Dermis blood vessel endothelial cell (primary cell): ENCODE data around the gene WHAMM. TPM values are rescaled to one million over a fixed set of nuclear protein-coding genes. Genes with fewer than 3 reads are reported as not detected.
"Not testable (repeated sequence)": the region's sequence is repeated elsewhere in the genome, so short reads cannot be mapped to it uniquely, and the experiment has no call there.

Experiments
- DNase-seq: peaks from one replicate; pipeline ENCODE4 v3.0.0; 2010
- total RNA-seq: library from RNA; depleted of rRNA; stranded (reverse); fragments of >200 nt; gene quantifications from 2 replicates; pipeline ENCODE4 v1.2.3, GENCODE V29; 2014

Gene WHAMM, protein sequence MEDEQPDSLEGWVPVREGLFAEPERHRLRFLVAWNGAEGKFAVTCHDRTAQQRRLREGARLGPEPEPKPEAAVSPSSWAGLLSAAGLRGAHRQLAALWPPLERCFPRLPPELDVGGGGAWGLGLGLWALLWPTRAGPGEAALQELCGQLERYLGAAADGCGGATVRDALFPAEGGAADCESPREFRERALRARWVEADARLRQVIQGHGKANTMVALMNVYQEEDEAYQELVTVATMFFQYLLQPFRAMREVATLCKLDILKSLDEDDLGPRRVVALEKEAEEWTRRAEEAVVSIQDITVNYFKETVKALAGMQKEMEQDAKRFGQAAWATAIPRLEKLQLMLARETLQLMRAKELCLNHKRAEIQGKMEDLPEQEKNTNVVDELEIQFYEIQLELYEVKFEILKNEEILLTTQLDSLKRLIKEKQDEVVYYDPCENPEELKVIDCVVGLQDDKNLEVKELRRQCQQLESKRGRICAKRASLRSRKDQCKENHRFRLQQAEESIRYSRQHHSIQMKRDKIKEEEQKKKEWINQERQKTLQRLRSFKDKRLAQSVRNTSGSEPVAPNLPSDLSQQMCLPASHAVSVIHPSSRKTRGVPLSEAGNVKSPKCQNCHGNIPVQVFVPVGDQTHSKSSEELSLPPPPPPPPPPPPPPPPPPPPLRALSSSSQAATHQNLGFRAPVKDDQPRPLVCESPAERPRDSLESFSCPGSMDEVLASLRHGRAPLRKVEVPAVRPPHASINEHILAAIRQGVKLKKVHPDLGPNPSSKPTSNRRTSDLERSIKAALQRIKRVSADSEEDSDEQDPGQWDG
- total RNA-seq = 8.0 TPM in 2 replicates

DNA sequence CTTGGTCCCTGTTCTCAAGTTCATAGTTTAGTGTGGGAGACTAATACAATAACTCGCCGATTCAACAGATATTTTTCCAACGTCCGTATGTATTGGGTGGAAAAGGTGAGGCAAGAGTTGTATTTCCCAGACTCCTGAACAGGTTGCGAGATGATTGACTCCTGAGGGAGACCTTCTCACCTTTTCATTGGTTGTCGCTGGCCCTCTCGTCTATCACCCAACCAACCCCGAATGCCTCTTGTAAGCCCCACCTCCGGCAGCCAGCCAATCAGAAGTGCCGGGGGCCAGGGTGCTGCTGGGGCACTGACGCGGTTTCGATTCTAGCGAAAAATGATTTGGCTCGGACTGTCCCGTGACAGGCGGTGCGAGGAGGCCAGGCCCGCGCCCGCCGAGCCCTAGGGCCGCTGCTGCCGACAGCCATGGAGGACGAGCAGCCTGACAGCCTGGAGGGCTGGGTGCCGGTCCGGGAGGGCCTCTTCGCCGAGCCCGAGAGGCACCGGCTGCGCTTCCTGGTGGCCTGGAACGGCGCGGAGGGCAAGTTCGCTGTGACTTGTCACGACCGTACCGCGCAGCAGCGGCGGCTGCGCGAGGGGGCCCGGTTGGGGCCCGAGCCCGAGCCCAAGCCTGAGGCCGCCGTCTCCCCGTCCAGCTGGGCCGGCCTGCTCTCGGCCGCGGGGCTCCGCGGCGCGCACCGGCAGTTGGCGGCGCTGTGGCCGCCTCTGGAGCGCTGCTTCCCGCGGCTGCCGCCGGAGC is at the start of gene WHAMM:
Gene WHAMM (plus strand): TSS at position 321 of the 753 bp plus-strand sequence. CDS start 99 bp downstream, at position 420.
- peak; percentile 99 for DNase-seq

DNA sequence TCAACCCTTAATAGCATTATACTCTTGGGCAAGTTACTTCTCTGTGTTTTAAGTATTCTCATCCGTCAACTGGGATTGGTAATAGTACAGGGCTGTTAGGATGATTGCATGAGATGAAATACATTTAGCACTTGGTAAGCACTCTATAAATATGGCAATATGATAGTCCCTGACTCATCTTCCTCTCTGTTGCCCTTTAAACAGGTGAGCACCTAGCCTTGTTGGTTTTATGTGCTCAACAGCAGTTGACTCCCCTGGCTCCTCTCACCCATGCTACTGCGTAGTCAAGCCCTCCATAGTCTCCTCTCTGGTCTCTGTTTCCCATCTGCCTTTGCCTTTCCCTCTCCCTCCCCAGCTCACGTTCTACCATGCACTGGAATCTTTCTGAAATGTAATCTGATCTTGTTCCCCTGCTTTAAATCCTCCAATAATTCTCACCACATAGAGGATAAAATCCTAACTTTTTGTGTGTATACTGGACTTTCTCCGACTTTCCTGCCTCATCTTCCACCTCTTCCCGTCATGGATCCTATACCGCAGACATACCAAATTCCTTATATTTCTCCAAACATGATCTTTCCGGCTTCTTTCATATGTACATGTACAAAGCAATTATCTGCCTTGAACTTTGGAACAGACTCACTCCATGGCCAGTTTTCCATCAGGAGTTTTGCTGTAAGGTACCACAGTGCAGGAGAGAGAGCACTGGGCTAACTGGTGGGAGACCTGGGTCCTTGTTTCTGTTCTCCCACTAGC is 45.9 kb upstream of the WHAMM start:
- DNase-seq = no peak

DNA sequence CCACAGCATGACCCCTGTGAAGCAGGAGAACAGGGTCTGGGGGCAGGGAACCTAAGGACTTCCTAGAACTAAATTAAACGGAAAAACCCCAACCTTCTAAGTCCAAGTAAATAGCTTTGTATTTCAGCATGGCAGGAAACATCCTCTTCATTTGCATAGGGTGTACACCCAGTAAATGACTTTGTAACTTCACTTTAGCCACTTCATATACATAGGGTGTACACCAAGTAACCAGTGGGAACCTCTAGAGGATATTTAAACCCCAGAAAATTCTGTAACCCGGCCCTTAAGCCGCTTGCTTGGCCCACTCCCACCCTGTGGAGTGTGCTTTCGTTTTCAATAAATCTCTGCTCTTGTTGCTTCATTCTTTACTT is 45.3 kb upstream of the WHAMM start:
- no peak for DNase-seq

DNA sequence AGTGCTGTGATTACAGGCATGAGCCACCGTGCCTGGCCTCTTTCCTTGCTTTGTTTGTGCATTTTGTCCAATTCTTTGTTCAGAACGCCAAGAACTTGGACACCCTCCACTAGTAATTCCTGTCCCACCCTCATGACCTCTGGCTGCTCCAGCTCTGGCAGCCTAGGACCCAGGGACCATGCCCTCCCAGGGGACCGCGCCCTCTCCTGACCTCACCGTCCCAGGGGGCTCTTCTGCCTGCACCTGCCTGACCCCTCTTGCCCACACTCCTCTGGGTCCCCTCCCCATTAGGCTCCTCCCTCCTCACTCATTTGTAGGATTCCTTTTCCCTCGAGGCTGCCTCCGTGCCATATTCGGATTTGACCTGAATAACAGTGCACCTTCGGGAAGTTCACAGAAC is 44.7 kb upstream of the WHAMM start:
- no peak for DNase-seq

DNA sequence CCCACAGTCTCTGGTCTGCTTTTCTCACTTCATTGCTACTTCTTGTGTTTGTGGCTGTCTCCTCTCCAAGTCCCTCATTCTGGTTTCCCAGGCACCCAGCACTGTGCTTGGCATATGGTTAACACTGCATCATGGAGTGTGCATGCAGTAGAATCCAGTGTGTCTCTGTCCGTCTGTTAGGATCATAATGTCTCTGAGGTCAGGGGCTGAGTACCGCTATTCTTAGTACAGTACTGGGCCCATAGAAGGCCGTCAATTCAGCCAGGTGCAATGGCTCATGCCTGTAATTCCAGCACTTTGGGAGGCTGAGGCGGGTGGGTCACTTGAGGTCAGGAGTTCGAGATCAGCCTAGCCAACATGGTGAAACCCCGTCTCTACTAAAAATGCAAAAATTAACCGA is 43.2 kb upstream of the WHAMM start:
- DNase-seq = not testable (repeated sequence)

DNA sequence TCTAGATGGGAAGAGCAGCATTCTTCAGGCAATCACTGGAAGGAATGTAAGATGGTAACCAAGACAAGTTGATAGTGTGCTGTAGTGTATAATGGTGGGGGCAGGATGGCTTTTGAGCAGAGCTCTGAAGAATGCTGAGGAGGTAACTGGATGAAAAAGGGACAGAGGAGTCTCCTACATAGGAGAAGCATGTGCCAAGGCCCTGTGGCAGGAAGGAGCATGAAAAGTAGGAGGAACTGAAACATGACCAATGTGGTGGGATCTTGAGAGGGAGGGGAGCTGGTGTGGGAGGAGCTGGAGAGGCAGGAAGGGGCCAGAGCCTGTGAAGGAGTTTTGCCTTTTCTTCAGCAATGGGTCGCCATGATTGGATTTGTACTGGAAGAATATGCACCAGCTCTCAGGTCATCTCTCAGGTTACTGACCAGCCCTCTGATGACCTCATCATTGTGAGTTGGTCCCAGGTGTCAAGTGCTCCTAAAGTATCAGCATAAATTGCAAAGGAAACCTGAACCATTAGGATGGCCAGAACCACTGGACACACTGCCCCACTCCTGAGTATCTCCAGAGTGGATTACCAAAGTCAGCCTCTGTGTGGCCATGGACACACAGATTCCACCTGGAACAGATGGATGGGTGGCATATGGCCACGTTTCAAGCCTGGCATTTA is 42.1 kb upstream of the WHAMM start:
- DNase-seq = no peak

DNA sequence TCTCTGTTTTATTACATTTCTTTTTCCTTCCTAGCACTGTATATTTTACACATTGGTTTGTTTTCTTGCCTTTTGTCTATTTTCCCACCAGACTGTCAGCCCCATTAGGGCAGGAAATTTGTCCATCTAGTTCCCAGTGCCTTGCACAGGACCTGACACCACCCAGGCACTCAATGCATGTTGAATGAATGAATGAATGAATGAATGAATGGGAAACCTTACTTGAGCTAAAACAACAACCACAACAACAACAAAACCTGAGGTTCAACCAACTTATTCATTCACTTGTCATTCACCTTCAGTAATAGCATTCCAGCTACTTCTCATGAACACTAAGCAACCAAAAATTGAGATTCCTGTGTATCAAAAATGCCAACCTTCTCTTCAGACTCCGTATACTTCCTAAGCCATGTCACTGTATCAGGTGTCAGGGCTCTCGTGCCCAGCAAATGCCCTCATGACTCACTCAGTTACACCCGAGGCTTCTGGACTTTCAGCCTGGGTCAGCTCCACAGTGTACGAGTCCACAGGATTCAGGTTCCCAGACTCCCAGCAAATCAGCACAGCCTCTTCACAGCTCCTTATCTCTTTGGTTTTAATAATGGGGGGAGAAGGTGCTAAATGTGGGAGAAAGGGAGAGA is 40.9 kb upstream of the WHAMM start:
- no peak for DNase-seq

DNA sequence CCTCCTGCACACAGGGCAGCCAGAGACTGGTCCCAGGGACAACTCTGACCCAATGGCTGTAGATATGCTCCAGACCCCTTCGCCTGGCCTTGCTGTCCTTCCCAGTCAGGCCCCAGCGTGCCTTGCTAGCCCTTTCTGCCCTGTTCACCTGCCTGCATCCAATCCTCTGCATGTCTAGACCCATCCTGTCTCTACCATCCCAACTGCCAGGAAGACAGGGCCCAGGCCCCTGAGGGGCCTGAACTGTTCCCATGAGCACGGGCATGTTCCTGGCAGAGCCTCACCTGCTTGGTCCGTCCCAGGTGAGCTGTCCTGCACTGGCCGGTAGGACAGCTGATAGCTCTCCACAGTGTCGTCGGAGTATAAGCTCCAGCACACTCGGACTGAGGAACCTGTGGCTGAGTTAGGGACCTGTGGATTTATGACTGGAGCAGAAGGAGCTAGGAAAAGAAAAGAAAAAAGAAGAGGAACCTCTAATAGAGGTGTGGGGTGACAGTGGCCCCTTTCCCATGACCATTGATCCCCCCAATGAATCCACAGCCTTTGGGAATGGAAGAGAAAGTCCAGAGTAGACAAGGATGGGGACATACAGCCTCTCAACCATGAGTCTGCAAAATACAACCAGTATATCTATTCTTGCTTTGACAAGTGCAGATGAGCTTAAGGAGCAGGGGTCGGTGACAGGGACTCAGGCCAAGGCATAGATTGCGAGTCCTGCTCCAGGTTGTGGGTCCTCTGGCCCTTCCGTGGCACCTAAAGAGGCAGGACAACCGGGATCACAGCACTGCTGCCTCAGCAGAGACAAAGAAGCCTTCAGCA is 37.4 kb upstream of the WHAMM start:
- DNase-seq = no peak

DNA sequence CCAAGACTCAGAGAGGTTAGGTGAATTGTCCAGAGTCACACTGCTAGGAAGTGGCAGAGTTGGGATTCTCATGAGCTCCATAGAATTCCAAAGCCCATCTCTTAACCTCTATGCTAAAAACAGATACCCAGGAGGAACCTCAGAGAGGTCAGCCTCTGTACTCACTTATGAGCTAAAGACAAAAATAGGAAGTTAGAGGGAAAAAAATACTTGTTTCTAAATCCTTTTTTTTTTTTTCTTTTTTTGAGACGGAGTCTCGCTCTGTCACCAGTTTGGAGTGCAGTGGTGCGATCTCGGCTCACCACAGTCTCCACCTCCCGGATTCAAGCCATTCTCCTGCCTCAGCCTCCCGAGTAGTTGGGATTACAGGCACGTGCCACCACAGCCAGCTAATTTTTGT is 34.9 kb upstream of the WHAMM start:
- DNase-seq = no peak

DNA sequence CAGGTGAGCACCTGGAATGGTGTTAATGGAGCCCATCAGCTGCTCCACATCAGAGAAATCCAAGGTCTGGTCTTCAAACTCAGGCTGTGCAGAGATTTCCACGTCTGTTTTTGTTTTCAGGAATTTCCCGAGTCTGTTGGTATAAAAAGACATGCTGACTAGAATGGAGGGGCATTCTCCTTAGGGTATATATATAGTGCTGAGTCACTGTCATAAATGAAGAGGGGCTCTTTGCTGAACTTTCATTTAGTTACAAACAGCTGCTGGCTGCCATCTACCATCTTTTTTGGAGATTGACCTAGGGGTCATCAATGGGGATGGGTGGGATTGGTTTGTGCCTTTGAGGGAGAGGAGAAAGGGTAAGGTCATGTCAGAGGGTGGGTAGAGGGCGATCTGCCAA is 30.7 kb upstream of the WHAMM start:
- no peak for DNase-seq

DNA sequence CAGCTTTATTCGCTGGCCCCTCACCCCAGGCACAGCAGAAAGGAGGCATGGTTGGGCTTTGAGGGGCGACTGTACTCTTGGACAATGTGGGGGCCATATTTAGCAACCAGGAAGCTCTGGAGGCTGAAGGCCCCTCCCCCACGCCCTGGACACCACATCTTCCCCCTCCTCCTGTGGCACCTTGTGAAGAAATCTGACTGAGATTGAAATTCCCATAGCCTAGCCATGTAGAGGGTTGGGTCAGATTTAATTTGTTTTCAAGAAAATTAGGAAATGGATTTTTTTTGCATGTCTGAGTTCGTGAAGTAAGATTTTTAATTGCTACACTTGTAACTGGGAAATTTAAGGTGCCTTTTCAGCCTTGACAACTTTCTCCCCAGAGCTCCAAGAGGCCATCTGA is 28.1 kb upstream of the WHAMM start:
- no peak for DNase-seq

DNA sequence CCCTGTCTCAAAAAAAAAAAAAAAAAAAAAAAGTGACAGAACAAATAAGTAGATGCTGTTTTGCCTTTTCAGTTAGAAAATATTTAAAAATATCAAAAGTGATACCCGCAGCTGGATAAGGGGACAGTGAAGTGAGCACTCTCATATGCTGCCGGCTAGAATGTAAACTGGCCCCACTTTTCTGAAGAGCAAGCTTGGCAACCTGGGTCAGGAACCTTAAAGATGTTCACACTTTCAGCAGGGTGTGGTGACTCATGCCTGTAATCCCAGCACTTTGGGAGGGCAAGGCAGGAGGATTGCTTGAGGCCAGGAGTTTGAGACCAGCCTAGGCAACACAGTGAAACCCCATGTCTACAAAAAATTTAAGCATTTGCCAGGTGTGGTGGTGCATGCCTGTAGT is 20.9 kb upstream of the WHAMM start:
- DNase-seq = no peak

DNA sequence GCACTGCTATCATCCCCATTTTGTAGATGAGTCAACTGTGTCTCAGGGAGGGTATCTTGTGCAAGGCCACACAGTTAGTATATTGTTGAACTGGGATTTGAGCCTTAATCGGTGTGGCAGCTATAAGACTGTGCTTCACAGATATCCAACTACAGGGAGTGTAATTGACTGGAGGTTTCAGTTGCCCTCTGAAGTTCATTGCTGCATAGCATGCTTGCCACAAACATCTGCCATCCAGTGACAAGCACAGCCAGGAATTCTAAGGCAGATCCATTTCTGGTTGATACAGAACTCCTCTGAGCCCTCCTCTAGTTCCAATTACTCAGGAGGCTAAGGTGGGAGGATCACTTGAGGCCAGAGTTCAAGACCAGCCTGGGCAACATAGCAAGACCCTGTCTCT is 19.9 kb upstream of the WHAMM start:
- DNase-seq = no peak

DNA sequence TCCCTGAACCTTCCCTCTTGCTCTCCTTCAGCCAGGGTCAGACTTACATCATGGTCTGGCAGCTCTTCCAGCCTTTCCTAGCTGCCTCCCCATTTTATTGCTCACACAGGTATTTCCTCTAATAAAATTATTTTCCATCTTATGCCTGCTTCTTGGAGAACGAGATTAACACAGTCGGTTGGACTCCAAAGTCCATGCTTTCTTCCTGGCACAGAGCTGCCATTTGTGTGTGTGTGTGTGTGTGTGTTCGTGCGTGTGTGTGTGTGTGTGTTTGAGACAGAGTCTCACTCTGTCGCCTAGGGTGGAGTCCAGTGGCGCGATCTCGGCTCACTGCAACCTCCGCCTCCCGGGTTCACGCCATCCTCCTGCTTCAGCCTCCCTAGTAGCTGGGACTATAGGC is 19.1 kb upstream of the WHAMM start:
- DNase-seq = no peak

DNA sequence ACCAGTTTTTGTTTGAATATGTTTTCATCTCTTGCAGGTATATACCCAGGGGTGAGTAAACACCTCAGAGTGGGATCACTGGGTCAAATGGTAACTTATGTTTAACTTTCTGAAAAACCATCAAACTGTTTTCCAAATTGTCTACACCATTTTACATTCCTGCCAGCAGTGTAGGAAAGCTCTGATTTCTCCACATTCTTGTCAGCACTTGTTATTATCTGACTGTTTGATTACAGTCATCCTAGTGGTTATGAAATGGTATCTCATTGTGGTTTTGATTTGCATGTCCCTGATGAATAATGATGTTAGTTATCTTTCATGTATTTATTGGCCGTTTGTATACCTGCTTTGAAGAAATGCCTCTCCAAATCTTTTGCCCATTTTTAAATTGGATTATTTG is 17.4 kb upstream of the WHAMM start:
- DNase-seq = no peak

DNA sequence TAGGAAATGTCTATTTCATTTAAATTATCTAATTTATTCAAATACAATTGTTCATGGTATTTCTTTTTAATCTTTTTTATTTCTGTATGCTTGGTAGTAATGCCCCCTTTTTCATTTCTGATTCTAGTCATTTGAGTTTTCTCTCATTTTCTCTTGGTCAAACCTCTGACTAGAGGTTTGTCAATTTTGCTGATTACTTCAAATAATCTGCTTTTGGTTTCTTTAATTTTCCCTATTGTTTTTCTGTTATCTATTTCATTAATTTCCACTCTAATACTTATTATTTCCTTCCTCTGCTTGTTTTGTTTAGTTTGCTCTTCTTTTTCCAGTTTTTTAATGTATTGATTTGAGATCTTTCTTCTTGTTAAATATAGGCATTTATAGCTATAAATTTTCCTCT is 15.7 kb upstream of the WHAMM start:
- no peak for DNase-seq

DNA sequence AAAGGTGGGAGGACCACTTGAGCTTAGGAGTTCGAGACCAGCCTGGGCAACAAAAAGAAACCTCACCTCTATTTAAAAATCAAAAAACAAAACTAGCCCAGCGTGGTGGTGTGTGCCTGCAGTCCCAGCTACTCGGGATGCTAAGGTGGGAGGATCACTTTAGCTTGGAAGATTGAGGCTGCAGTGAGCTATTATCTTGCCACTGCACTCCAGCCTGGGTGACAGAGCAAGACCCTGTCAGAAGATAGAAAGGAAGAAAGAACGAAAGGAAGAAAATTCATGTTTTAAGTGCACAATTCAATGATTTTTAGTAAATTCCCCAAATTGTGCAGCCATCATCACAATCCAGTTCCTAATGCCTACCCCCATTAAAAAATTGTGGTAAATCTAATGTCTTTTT is 11.3 kb upstream of the WHAMM start:
- no peak for DNase-seq

DNA sequence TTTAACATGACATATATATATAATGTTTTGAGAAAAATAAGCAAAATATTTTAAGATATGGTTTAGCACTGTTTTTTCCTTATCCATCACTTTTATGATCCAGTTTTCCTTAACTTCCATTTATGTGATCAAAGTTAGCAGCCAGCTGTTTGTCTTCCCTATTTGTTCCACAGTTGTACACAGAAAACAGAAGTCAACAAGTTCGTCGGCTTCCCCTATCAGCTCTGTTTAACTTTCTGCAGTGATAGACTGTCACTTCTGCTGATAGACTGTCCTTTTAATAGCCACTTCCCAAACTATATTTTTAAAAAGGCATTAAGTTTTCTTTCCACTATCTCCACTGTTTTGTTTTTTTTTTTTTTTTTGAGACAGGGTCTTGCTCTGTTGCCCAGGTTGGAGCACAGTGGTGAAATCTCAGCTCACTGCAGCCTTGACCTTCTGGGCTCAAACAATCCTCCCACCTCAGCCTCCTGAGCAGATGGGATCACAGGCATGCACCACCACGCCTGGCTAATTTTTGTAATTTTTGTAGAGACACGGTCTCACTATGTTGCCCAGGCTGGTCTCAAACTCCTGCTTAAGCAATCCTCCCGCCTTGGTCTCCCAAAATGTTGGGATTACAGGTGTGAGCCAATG is 10.8 kb upstream of the WHAMM start:
- DNase-seq = no peak

DNA sequence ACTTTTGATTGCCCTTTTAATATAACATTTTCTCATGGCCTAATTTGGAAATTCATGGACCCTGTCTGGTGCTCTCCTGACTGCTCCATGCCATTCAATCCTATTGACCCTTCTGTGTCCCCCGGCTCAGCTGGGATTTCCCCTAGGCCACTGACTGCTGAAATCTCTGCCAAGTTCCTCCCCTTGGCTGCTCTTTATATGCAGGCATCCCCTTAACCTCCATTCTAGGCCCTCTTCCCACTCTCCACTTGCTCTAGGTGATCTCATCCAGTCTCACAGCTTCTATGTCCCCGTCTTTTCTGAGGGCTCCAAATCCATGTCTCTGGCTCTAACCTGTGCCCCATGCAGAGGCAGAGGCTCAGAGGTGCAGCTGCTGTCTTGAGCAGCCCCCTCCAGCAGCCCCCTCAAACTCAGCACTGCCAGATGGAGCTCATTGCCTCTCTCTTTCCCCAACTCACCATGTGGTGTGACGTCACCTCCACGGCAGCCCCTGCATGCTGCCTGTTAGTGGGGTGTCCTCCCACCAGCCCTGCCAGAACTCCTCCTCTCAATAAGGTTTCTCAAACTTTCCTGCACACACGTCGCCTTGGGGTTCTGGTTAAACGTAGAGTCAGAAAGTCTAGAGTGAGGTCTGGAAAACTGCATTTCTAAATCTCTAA is 10.1 kb upstream of the WHAMM start:
- DNase-seq = no peak

DNA sequence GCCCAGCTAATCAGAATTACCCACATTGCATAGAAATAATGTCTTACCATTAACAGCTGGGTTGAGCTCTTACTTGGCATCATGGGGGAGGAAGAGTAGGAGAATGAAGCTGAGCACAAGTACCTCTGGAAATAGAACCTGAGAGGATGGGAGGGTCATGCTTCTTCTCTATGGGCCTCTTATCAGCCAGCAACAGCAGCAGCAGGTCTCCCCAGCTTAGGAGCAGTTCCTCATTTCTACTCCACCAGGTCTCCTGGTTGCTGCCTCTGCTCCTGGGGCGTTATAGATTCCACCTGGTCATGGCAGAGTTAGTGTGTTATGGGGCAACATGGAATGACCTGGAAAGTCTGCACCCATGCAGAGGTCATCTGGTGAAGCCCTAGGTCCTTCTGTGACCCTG is 6.9 kb upstream of the WHAMM start:
- no peak for DNase-seq
